HG02840 (cell line): ENCODE measurements around the gene TTPAL.

Experiments
- ATAC-seq: cut with Tn5 transposase; IDR thresholded peaks from one replicate; pipeline ENCODE4 v1.9.1; 2021; ENCODE audit warnings: mild to moderate bottlenecking, moderate library complexity, moderate number of reproducible peaks; ENCODE audit not compliant: unreplicated experiment, low FRiP score

TTPAL gene

GRCh38 chr20:44475694-44476560 lies at the start of gene TTPAL:
TTPAL (plus strand) TSS chr20:44475874; CDS start chr20:44480000, 4,126 bp downstream.
- peak; percentile 78 for ATAC-seq

- no peak for ATAC-seq
Observed at GRCh38 chr20:44425923-44426322, 49.8 kb upstream of the TTPAL start.

- no peak for ATAC-seq
Observed at GRCh38 chr20:44426879-44427790, 48.5 kb upstream of the TTPAL start.

DNA sequence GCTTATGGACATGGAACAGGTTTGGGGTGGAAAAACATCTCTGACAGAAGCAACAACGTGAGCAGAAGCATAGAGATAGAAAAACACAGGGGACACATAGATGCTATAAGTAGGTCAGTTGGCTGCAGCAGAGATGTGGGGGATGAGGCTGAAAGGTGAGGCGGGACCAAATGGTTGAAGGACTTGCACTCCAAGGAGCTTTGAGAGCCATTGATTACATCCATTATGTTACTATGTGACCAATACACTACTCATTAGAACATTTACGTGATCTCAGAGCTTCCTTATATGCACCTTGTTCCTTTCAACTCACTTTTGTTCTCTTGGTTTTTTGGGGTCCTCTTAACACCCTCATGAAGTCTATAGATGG lies 47.9 kb upstream of the TTPAL start:
- ATAC-seq, result no peak

DNA sequence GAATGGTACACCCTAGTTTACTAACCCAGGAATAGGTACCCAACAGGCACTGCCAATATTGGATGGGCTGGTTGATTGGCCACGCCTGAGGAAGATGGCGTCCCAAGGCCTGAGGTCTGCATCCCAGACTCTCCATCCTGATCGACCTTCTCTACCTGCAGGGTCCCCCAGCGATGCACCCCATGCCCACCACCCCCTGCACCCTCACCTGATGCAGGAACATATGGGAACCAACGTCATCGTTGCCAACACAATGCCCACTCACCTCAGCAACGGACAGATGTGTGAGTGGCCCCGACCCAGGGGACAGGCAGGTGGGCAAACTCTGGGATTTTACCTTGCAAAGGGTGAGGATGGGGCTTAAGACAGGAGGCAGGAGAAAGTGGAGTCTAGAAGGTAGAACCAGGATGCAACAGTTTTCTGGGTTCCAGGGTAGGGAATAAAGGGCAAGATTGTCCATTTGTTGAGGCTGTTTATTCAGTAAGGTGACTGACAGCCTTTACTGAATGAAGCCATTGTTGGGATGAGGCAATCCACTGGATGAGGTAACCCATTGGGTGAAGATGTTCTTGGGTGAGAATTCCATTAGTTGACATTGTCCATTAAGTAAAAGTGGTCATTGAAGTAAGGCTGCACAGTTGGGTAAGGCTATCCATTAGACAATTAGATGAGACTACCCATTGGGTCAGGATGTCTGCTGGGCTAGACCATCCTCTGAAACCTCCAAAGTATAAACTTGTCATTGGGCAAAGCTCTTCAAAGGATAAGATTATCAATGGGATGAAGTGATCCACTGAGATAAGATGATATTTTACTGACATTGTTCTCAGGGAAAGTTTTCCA lies 47.3 kb upstream of the TTPAL start:
- no peak for ATAC-seq

DNA sequence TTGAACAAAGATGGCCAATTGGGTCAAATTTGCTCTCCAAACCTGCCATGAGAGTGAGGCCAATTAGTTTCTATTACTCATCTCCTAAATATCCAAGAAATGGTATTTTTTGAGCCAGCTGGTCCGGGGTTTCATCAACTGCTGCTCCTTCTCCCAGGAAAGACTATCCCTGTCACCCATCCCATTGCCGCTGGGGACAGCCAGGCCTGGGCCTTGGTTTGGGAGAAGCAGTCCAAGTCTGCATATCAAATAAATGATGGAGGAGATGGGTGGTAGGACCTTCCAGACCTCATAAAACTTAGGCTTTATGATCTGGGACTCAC lies 46.7 kb upstream of the TTPAL start:
- no peak for ATAC-seq

GRCh38 chr20:44429419-44430269 lies 46.0 kb upstream of the TTPAL start:
- ATAC-seq, result no peak

DNA sequence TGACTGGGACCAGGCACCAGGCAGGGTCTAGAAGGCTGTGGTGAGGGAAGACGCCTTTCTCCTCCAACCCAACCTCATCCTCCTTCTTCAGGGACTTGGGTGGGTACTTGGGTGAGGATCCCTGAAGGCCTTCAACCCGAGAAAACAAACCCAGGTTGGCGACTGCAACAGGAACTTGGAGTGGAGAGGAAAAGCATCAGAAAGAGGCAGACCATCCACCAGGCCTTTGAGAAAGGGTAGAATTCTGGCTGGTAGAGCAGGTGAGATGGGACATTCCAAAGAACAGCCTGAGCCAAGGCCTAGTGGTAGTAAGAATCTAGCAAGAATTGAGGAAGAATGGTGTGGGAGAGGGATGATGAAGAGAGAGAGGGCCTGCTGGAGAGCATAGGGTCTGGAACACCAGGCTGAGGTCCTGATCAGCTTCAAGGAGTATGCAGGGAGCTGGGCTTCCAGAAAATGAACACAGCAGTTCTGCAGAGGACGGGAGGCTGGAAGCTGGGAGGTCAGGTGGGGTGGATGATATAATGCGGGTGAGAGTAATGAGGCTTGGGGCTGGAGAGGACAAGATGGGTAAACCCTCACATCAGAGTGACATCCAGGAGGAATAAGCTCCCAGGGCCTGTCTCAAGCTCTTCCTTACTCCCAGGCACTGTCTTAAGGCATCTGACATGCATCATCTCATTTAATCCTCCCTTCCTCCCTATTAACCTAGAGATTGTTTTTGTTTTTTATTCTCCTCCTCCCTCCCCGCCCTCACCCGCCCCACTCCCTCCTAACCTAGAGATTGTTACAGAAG lies 45.2 kb upstream of the TTPAL start:
- ATAC-seq, result no peak

DNA sequence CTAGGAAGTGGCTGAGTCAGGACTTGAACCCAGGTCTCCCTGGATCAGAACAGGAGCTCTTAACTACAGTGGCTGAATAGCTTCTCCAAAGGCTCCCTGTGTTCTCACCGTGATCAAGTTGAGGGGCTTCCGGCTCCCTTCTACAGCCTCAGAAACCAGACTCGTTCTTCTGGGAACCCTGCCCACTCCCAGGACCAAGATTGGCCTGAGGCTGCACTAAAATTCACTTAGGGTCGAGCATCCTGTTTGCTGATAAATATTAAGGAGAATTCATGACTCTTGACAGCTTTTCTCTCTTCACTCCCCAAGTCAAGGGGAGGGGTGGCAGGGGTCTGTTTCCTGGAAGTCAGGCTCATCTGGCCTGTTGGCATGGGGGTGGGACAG lies 44.6 kb upstream of the TTPAL start:
- ATAC-seq, result no peak

DNA sequence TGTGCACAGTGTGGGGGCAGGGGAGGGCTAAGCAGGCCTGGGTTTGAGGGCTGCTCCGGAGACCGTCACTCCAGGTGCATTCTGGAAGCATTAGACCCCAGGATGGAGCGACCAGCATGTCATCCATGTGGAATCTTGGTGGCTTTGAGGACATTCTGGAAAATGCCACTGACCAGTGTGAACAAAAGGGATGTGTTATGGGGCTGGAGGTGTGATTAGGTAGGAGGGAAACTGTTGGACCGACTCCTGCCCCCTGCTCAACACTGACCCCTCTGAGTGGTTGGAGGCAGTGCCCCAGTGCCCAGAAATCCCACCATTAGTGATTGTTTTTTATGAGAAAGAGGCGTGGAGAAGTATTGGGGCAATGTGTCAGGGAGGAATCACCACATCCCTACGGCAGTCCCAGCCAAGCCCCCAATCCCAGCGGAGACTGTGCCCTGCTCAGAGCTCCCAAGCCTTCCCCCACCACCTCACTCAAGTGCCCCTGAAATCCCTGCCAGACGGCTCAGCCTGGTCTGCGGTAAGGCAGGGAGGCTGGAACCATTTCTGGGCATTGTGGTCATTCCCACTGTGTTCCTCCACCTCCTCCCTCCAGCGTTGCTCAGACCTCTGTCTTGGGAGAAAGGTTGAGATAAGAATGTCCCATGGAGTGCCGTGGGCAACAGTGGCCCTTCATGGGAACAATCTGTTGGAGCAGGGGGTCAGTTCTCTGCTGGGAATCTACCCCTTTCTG lies 44.0 kb upstream of the TTPAL start:
- no peak for ATAC-seq

- no peak for ATAC-seq
Observed at GRCh38 chr20:44432618-44433577, 42.8 kb upstream of the TTPAL start.

DNA sequence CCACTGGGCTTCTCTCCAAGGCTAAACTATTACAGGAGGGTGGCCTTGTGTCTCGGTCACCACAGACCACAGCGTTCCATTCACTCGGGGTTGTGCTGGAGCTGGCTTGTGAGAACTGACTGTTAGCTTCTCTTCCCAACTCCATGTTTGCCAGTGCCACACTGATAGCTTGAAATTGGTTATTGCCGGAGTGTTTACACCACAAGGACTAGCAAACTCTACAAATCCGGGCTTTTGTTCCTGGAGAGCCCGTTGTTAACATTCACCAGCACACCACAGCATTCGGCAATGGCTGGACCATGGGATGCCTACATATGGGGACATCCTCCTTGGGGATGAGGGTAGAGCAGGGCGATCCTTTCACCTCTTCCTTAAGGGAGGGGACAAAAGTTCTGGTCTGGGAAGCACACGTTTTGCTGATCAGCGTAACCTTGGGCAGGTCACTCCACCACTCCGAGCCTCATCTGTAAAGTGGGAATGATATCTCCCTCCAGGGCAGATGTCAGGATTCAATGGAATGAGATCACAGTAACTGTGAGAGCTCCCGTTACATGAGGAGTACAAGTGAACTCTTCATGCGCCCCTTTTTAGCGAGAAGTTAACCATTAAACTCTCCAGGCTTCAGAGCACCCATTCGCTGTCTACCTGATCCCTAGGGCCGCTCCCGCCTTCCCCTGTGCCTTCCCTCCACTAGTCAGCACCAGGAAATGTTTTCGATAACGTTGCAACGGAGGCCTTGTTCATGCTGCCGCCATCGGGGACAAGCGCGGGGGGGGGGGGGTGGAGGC lies 41.7 kb upstream of the TTPAL start:
- no peak for ATAC-seq

DNA sequence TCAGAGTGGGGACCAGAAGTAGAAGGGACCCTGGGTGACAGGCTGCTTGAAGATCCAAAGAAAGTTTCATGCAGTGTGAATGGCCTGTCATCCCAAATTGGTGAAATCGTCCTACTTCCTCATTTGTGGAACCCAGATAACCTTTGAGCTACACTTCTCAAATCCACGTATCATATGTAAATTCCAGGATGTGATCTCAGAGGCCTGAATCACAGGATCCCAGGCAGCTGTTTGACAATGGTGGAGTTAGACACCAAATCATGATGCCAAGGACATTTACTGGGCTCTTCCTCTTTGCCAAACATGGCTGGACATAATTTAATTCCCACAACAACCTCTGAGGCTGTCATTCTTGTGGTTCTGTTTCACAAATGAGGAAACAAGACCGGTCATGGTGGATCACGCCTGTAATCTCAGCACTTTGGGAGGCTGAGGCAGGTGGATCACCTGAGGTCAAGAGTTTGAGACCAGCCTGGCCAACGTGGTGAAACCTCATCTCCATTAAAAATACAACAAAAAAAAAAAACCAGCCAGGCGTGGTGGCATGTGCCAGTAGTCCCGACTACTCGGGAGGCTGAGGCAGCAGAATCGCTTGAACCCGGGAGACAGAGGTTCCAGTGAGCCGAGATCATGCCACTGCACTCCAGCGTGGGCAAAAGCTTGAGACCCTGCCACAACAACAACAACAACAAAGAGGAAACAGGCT lies 39.9 kb upstream of the TTPAL start:
- no peak for ATAC-seq

DNA sequence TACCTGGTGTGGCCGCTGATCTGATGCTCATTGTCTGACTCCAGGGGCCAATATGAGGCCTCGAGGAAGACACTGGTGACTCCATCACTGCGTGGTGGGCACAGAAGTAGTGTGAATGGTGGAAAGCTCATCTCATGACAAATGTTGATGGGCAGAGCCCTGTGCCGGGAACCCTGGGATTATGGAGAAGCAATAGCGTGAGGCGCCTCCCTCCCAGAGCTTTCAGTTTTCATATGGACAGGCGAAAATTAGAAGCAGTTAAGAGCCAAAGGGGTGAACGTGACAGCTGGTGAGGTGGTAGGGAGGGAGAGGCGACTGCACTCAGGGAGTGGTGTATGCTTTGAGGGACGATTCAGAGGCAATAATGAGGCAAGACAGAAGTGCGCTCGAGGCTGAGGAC lies 39.3 kb upstream of the TTPAL start:
- no peak for ATAC-seq

- ATAC-seq, result no peak
Observed at GRCh38 chr20:44437497-44437896, 38.2 kb upstream of the TTPAL start.

DNA sequence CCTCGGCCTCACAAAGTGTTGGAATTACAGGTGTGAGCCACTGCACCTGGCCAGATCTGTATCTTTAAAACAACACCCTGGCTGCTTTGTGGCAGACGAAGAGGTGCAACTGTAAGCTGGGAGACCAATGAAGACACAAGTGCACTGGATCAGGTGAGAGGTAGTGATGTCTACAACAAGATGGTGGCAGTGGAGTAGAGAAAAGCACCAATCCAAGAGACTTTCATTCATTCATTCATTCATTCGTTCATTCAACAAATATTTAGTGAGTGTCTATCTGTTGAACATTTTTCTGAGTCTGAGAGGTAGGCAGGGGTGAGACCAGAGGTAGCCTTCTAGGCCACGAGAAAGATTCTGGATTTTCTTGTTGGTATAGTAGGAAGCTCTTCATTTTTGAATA lies 36.9 kb upstream of the TTPAL start:
- ATAC-seq, result no peak
